Measurements from ENCODE around the gene STPG3. TPM values are rescaled to one million over a fixed set of nuclear protein-coding genes. Genes with fewer than 3 reads are reported as not detected.

The STPG3 gene
- total and polyA plus RNA-seq, 9 of the 15 experiments (the other 6 are each of a cell fraction or from before 2014, with no cell fraction given): not detected

GRCh38 chr9:137277329-137278041 lies 26.4 kb downstream of the STPG3 start, which contains the start of gene TOR4A (continued):
- TF ChIP-seq EP300 (IDR thresholded peaks at IDR 0.05; ENCODE audit: low read length) (peak; percentile 47; the same call in 1 of the 2 replicates), CTCF (IDR thresholded peaks at IDR 0.05 in 2 of 3, conservative IDR thresholded peaks at IDR 0.05 in 1 of 3; ENCODE audit: insufficient read depth in 2 of 3, low read depth in 1 of 3, low read length in 3 of 3) (peak; percentile 63 to 81 (median 74)), NEUROD1 (IDR thresholded peaks at IDR 0.05; ENCODE audit: borderline replicate concordance, low read depth, low read length, partially characterized antibody) (peak; percentile 23), SMARCC2 (IDR thresholded peaks at IDR 0.05; ENCODE audit: low read depth) (no peak), POLR2H (tag; IDR thresholded peaks at IDR 0.05; ENCODE audit: low read depth) (peak; percentile 84), MNT (conservative IDR thresholded peaks at IDR 0.05) (peak; percentile 84 to 91), ILF3 (IDR thresholded peaks at IDR 0.05; ENCODE audit: borderline replicate concordance) (no peak), E2F6 (IDR thresholded peaks at IDR 0.05; ENCODE audit: borderline replicate concordance in 1 of 2, extremely low read depth in 1 of 2, insufficient read depth in 1 of 2, insufficient read length in 1 of 2, low read depth in 1 of 2, low read length in 1 of 2, poor library complexity in 1 of 2, severe bottlenecking in 1 of 2) (peak; percentile 57 to 85), ZNF224 (CRISPR knock-in tag; IDR thresholded peaks at IDR 0.05) (no peak), TSC22D4 (tag; IDR thresholded peaks at IDR 0.05) (no peak), CTBP1 (IDR thresholded peaks at IDR 0.05; ENCODE audit: borderline replicate concordance) (peak; percentile 69; the same call in 1 of the 2 replicates), CBX1 (IDR thresholded peaks at IDR 0.05; ENCODE audit: low read depth) (0 out of 2 replicates have a peak, but pooled peaks have one; percentile 21), ESRRA (IDR thresholded peaks at IDR 0.05; ENCODE audit: borderline replicate concordance, low read depth) (peak; percentile 44; the same call in 1 of the 2 replicates), POLR2A (conservative IDR thresholded peaks at IDR 0.05) (peak; percentile 85), FOXP4 (CRISPR knock-in tag; IDR thresholded peaks at IDR 0.05; ENCODE audit: borderline replicate concordance) (no peak), ZNF655 (CRISPR knock-in tag; IDR thresholded peaks at IDR 0.05) (no peak), SREBF1 (IDR thresholded peaks at IDR 0.05; ENCODE audit: borderline replicate concordance, low read depth, low read length) (0 out of 2 replicates have a peak, but pooled peaks have one; percentile 15)
